ENCODE measurements around the gene C9orf85.

DNA sequence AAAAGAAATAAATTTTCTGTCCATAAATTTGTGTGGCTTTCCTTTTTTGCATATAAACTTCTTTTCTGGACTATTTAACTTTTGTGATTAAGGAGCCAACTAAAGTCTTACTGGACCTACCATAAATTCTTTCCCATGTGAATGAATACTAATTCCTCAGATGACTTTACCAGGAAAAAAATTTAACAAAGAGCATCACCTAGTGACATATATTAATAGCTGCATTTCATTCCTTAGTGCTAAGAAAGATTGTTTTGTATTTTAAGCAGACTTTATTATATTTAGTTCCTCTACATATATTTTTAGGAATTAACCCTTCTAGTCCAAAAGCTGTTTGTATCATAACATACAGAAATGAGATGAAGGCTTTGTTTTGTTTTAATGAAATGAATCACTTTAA lies 64.4 kb downstream of the C9orf85 start:
- TF ChIP-seq, protein P1, sequence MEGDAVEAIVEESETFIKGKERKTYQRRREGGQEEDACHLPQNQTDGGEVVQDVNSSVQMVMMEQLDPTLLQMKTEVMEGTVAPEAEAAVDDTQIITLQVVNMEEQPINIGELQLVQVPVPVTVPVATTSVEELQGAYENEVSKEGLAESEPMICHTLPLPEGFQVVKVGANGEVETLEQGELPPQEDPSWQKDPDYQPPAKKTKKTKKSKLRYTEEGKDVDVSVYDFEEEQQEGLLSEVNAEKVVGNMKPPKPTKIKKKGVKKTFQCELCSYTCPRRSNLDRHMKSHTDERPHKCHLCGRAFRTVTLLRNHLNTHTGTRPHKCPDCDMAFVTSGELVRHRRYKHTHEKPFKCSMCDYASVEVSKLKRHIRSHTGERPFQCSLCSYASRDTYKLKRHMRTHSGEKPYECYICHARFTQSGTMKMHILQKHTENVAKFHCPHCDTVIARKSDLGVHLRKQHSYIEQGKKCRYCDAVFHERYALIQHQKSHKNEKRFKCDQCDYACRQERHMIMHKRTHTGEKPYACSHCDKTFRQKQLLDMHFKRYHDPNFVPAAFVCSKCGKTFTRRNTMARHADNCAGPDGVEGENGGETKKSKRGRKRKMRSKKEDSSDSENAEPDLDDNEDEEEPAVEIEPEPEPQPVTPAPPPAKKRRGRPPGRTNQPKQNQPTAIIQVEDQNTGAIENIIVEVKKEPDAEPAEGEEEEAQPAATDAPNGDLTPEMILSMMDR (IDR thresholded peaks at IDR 0.05; ENCODE audit: poor library complexity, severe bottlenecking): no peak
- no peak for TF ChIP-seq RAD21 (conservative IDR thresholded peaks at IDR 0.05)
- no peak for TF ChIP-seq EP300 (conservative IDR thresholded peaks at IDR 0.05; ENCODE audit: poor library complexity, severe bottlenecking)
- no peak for TF ChIP-seq POLR2AphosphoS5 (IDR thresholded peaks at IDR 0.05)

Measured in neural cell (in vitro differentiated cells).